Osteoblast (primary cell): ENCODE data around the gene MYMK. TPM values are rescaled to one million over a fixed set of nuclear protein-coding genes. Genes with fewer than 3 reads are reported as not detected.

Source experiments
- DNase-seq: peaks from one replicate; pipeline ENCODE4 v3.0.0; 2011; ENCODE audit warnings: low spot score, mixed read lengths; ENCODE audit not compliant: insufficient read length; ENCODE audit errors: missing footprints
- H2AFZ ChIP-seq: 2 replicates; pipeline ENCODE4 v1.6.0; 2011; ENCODE audit warnings: mild to moderate bottlenecking, low read length
- H3K27ac ChIP-seq: 2 replicates; pipeline ENCODE4 v1.5.1; 2011; ENCODE audit warnings: mild to moderate bottlenecking, low read depth, low read length, moderate library complexity
- H3K27me3 ChIP-seq: 2 replicates; pipeline ENCODE4 v1.6.0; 2012; ENCODE audit warnings: mild to moderate bottlenecking, control low read depth, inconsistent platforms, low read length, moderate library complexity; ENCODE audit not compliant: insufficient read depth
- H3K36me3 ChIP-seq: 2 replicates; pipeline ENCODE4 v1.5.1; 2011; ENCODE audit warnings: mild to moderate bottlenecking, low read length, control low read depth, moderate library complexity; ENCODE audit not compliant: insufficient read depth
- H3K4me1 ChIP-seq: 2 replicates; pipeline ENCODE4 v1.5.1; 2011; ENCODE audit warnings: mild to moderate bottlenecking, low read length, control low read depth, moderate library complexity; ENCODE audit not compliant: insufficient read depth
- H3K4me2 ChIP-seq: 2 replicates; pipeline ENCODE4 v1.6.0; 2011; ENCODE audit warnings: mild to moderate bottlenecking, low read length; ENCODE audit not compliant: insufficient read depth
- H3K4me3 ChIP-seq: fragments of 200-600 bp; sonication (generic); 3 replicates; pipeline ENCODE4 v1.5.1; 2012; ENCODE audit warnings: mild to moderate bottlenecking, low read length, inconsistent platforms; ENCODE audit not compliant: insufficient read depth
- H3K79me2 ChIP-seq: 2 replicates; pipeline ENCODE4 v1.6.0; 2012; ENCODE audit warnings: mild to moderate bottlenecking, low read length, control low read depth, inconsistent platforms; ENCODE audit not compliant: insufficient read depth
- H3K9me3 ChIP-seq: 2 replicates; pipeline ENCODE4 v1.5.1; 2011; ENCODE audit warnings: low read depth, low read length, control low read depth
- H4K20me1 ChIP-seq: 2 replicates; pipeline ENCODE4 v1.6.0; 2012; ENCODE audit warnings: mild to moderate bottlenecking, low read length, control low read depth; ENCODE audit not compliant: insufficient read depth
- total RNA-seq: library from RNA; depleted of rRNA; stranded (reverse); fragments of >200 nt; gene quantifications from 2 replicates; pipeline ENCODE4 v1.2.3, GENCODE V29; 2012
- TF ChIP-seq, protein P1 (sequence below): IDR thresholded peaks from 2 replicates; pipeline ENCODE4 v1.5.1; 2011; ENCODE audit warnings: mild to moderate bottlenecking, low read depth, low read length, moderate library complexity; ENCODE audit errors: extremely low read depth

MYMK gene, protein sequence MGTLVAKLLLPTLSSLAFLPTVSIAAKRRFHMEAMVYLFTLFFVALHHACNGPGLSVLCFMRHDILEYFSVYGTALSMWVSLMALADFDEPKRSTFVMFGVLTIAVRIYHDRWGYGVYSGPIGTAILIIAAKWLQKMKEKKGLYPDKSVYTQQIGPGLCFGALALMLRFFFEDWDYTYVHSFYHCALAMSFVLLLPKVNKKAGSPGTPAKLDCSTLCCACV
- total RNA-seq: not detected in 2 replicates

DNA sequence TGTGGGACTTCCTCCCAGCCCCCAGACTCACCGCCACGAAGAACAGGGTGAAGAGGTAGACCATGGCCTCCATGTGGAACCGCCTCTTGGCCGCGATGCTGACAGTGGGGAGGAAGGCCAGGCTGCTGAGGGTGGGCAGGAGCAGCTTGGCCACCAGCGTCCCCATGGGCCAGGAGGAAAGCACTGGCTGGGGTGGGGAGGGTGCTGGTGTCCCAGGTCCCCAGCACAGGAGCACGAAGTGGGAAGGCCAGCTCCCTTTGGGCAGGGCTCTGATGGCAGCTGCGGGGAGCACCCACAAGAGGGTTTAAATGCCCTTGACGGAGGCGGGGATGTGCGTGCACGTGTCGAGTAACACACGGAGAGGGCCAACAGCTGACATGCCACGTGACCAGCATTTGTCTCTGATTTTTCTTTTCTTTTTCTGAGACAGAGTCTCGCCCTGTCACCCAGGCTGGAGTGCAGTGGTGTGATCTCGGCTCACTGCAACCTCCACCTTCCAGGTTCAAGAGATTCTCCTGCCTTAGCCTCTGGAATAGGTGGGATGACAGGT, at the start of gene MYMK:
MYMK (minus strand) TSS at position 281 of the 550 bp plus-strand sequence; CDS start at position 166, 115 bp downstream.
- no peak within 1 kb of the TSS for H2AFZ ChIP-seq
- H3K79me2 ChIP-seq: no peaks in the 10 kb centered on the region
- no peaks in the 10 kb centered on the region for H3K4me1 ChIP-seq
- peaks cover 55% of the 10 kb centered on the region for H3K27me3 ChIP-seq
- H3K27ac ChIP-seq: no peak within 1 kb of the TSS
- no peaks in the 10 kb centered on the region for H3K9me3 ChIP-seq
- TF ChIP-seq, protein P1, sequence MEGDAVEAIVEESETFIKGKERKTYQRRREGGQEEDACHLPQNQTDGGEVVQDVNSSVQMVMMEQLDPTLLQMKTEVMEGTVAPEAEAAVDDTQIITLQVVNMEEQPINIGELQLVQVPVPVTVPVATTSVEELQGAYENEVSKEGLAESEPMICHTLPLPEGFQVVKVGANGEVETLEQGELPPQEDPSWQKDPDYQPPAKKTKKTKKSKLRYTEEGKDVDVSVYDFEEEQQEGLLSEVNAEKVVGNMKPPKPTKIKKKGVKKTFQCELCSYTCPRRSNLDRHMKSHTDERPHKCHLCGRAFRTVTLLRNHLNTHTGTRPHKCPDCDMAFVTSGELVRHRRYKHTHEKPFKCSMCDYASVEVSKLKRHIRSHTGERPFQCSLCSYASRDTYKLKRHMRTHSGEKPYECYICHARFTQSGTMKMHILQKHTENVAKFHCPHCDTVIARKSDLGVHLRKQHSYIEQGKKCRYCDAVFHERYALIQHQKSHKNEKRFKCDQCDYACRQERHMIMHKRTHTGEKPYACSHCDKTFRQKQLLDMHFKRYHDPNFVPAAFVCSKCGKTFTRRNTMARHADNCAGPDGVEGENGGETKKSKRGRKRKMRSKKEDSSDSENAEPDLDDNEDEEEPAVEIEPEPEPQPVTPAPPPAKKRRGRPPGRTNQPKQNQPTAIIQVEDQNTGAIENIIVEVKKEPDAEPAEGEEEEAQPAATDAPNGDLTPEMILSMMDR: no peak
- H3K4me3 ChIP-seq: no peak within 1 kb of the TSS
- no peak within 1 kb of the TSS for H3K4me2 ChIP-seq
- DNase-seq: no peak
- no peaks in the 10 kb centered on the region for H4K20me1 ChIP-seq
- no peaks in the 10 kb centered on the region for H3K36me3 ChIP-seq

DNA sequence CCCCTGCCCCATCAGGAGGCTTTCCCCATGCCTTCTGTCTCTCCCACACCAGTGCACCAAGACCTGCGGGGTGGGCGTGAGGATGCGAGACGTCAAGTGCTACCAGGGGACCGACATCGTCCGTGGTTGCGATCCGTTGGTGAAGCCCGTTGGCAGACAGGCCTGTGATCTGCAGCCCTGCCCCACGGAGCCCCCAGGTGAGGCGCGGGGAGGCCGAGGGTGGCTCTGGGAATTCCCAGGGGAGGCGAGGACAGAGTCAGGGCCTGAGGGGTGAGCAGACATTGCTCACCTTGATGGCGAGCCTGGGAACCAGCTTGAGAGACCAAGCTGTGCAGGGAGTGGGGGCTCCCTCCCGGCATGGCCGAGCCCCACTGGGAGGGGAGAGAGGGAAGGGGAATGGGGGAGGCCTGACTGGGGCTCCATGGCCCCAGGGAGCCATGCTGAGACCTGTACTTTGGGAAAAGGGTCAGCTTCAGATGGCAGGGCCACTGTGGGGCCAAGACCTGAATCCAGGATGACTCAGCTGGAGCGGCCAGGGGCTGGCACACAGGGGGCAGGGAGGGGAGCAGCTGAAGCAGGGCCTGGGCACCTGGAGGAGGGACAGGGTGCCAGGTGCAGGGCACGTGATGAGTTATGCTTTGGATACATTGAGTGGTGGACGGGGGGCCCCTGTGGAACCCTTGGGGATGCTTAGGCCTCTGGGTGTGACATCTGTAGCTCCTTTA, 49.2 kb upstream of the MYMK start:
- Histone ChIP-seq H3K4me2 (no peak overlapping the region), H3K27me3 (no peaks in the 10 kb centered on the region), H2AFZ (no peak overlapping the region), H3K79me2 (no peaks in the 10 kb centered on the region), H3K4me1 (no peaks in the 10 kb centered on the region), H4K20me1 (no peaks in the 10 kb centered on the region), H3K4me3 (no peak overlapping the region), H3K36me3 (no peaks in the 10 kb centered on the region), H3K27ac (no peak overlapping the region), H3K9me3 (no peaks in the 10 kb centered on the region)
- TF ChIP-seq, protein P1: no peak
- DNase-seq: no peak

DNA sequence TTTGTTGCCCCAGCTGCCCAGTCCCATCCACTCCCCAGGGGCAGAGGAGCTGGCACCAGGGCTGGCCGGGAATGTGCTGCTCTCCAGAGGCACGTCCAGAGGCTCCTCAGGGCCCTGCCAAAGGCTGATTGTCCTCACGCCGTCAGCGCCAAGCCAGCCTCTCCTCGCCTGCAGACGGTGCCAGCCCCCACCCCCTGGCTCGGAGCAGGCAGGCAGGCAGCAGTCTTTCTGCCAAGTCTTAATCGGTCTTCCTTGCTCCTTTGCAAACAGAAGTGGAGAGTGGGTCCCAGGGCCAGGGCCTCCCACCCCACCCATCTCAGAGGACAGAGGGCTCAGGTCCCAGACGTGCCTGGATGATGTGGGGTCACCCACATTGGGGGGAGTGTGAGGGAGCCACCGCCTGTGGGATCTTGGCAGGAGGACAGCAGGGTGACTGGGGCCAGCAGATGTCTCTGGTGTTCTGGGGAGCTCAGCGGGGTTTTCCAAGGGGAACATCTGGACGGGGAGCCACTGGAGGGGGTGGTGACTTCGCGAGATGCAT, 48.1 kb upstream of the MYMK start:
- Histone ChIP-seq H2AFZ (no peak overlapping the region), H3K36me3 (no peaks in the 10 kb centered on the region), H3K4me3 (no peak overlapping the region), H3K4me1 (no peaks in the 10 kb centered on the region), H3K27me3 (no peaks in the 10 kb centered on the region), H3K79me2 (no peaks in the 10 kb centered on the region), H3K27ac (no peak overlapping the region), H3K9me3 (no peaks in the 10 kb centered on the region), H3K4me2 (no peak overlapping the region), H4K20me1 (no peaks in the 10 kb centered on the region)
- no peak for DNase-seq
- TF ChIP-seq, protein P1: no peak
